D721Med (cell line): ENCODE results near the gene AP1M2.
A peak's percentile ranks its signal among the peaks of the same experiment; 100 is the strongest.

Experiments used
- DNase-seq: peaks from one replicate; pipeline ENCODE4 v3.0.0; 2011; ENCODE audit warnings: low spot score; ENCODE audit not compliant: insufficient read length
- FAIRE-seq: peaks from 2 replicates; lab custom pipeline; 2011; peaks lifted over from hg19 to GRCh38; lab: Jason Lieb, UNC
- TF ChIP-seq, protein P1 (sequence below): IDR thresholded peaks from 2 replicates; pipeline ENCODE4 v1.5.1; 2012; ENCODE audit warnings: mild to moderate bottlenecking, control low read depth; ENCODE audit not compliant: insufficient read depth; ENCODE audit errors: missing control alignments

AP1M2 gene

GRCh38 chr19:10565028-10565566 lies 22.0 kb downstream of the AP1M2 start:
- DNase-seq (no peak), FAIRE-seq (no peak)
- TF ChIP-seq, protein P1, sequence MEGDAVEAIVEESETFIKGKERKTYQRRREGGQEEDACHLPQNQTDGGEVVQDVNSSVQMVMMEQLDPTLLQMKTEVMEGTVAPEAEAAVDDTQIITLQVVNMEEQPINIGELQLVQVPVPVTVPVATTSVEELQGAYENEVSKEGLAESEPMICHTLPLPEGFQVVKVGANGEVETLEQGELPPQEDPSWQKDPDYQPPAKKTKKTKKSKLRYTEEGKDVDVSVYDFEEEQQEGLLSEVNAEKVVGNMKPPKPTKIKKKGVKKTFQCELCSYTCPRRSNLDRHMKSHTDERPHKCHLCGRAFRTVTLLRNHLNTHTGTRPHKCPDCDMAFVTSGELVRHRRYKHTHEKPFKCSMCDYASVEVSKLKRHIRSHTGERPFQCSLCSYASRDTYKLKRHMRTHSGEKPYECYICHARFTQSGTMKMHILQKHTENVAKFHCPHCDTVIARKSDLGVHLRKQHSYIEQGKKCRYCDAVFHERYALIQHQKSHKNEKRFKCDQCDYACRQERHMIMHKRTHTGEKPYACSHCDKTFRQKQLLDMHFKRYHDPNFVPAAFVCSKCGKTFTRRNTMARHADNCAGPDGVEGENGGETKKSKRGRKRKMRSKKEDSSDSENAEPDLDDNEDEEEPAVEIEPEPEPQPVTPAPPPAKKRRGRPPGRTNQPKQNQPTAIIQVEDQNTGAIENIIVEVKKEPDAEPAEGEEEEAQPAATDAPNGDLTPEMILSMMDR: peak; percentile 31

- DNase-seq (no peak), FAIRE-seq (no peak)
- TF ChIP-seq, protein P1: no peak
These were observed 24.5 kb downstream of the AP1M2 start for GRCh38 chr19:10562609-10563008.

DNA sequence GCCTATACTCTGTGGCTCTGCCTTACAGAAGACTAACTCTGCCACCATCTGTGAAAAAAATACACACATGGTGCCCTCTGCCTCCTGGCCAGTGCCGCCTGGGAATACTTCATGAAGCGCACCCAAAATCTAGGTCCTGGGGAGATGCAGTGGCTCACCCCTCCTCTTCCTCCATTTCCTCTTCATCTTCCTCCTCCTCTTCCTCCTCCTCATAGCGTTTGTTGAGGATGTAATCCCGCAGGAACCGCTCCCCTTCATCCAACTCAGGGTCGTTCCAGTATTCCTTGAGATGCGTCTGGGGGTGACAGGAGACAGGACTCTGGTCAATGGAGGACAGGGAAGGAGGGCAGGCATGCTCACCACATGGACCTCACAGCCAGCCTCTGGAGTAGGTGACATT lies 27.0 kb downstream of the AP1M2 start:
- FAIRE-seq (no peak), DNase-seq (no peak)
- TF ChIP-seq, protein P1: no peak

- no peak for FAIRE-seq
- no peak for DNase-seq
- TF ChIP-seq, protein P1: no peak
These were observed 29.4 kb downstream of the AP1M2 start for GRCh38 chr19:10557603-10558197.

DNA sequence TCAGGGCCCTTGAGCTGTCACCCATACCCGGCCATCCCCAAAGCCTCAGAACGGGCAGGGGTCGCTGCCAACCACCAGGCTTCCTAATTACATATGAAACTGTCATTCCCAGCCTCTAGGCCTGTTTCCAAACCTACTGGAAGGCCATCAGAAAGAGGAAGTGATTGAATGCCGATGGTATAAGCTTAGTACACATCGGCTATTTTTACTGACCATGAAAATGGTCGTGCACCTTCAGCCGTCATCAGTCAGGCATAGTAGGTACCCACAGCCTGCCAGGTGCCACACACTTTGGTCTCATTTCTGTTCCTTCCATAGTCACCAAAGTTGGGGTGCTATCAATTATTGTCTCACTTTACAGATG lies 31.5 kb downstream of the AP1M2 start:
- no peak for FAIRE-seq
- TF ChIP-seq, protein P1: no peak
- no peak for DNase-seq

GRCh38 chr19:10554760-10555609 lies 32.1 kb downstream of the AP1M2 start:
- TF ChIP-seq, protein P1: no peak
- DNase-seq (no peak), FAIRE-seq (no peak)
